Measurements from ENCODE around the gene CLBA1.
"Not testable (repeated sequence)": the region's sequence is repeated elsewhere in the genome, so short reads cannot be mapped to it uniquely, and the experiment has no call there.

GRCh38 chr14:105027718-105028117 is 42.1 kb downstream of the CLBA1 start:
- not testable (repeated sequence) for TF ChIP-seq CTCF, POLR2A (IDR thresholded peaks at IDR 0.05)

All from uterus (tissue), 2 donors.